Neural progenitor cell (in vitro differentiated cells): ENCODE measurements around the gene FAM83B.
"Not testable (repeated sequence)": the region's sequence is repeated elsewhere in the genome, so short reads cannot be mapped to it uniquely, and the experiment has no call there.

ENCODE experiments used
- EZH2 ChIP-seq: fragments of 200-600 bp; sonication (generic); IDR thresholded peaks from 2 replicates; pipeline ENCODE4 v1.6.1; 2017; ENCODE audit warnings: antibody characterized with exemption, mild to moderate bottlenecking, moderate library complexity
- TF ChIP-seq, protein P1 (sequence below): fragments of 200-600 bp; sonication (generic); IDR thresholded peaks from 2 replicates; pipeline ENCODE4 v1.5.1; 2017; ENCODE audit warnings: antibody characterized with exemption, mild to moderate bottlenecking

DNA sequence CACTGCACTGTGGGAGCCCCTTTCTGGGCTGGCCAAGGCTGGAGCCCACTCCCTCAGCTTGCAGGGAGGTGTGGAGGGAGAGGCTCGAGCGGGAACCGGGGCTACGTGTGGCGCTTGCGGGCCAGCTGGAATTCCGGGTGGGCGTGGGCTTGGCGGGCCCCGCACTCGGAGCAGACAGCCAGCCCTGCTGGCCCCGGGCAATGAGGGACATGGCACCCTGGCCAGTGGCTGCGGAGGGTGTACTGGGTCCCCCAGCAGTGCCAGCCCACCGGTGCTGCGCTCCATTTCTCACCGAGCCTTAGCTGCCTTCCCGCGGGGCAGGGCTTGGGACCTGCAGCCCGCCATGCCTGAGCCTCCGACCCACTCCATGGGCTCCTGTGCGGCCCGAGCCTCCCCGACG, 132.6 kb downstream of the FAM83B start:
- TF ChIP-seq, protein P1, sequence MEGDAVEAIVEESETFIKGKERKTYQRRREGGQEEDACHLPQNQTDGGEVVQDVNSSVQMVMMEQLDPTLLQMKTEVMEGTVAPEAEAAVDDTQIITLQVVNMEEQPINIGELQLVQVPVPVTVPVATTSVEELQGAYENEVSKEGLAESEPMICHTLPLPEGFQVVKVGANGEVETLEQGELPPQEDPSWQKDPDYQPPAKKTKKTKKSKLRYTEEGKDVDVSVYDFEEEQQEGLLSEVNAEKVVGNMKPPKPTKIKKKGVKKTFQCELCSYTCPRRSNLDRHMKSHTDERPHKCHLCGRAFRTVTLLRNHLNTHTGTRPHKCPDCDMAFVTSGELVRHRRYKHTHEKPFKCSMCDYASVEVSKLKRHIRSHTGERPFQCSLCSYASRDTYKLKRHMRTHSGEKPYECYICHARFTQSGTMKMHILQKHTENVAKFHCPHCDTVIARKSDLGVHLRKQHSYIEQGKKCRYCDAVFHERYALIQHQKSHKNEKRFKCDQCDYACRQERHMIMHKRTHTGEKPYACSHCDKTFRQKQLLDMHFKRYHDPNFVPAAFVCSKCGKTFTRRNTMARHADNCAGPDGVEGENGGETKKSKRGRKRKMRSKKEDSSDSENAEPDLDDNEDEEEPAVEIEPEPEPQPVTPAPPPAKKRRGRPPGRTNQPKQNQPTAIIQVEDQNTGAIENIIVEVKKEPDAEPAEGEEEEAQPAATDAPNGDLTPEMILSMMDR = not testable (repeated sequence)
- TF ChIP-seq EZH2 = not testable (repeated sequence)
